GM21360 (cell line): ENCODE measurements around the gene OR1L8.
"Not testable (repeated sequence)": the region's sequence is repeated elsewhere in the genome, so short reads cannot be mapped to it uniquely, and the experiment has no call there.

Source experiments
- ATAC-seq: cut with Tn5 transposase; IDR thresholded peaks from one replicate; pipeline ENCODE4 v1.9.1; 2021; ENCODE audit warnings: mild to moderate bottlenecking, moderate library complexity; ENCODE audit not compliant: unreplicated experiment

The OR1L8 gene, protein sequence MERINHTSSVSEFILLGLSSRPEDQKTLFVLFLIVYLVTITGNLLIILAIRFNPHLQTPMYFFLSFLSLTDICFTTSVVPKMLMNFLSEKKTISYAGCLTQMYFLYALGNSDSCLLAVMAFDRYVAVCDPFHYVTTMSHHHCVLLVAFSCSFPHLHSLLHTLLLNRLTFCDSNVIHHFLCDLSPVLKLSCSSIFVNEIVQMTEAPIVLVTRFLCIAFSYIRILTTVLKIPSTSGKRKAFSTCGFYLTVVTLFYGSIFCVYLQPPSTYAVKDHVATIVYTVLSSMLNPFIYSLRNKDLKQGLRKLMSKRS

DNA sequence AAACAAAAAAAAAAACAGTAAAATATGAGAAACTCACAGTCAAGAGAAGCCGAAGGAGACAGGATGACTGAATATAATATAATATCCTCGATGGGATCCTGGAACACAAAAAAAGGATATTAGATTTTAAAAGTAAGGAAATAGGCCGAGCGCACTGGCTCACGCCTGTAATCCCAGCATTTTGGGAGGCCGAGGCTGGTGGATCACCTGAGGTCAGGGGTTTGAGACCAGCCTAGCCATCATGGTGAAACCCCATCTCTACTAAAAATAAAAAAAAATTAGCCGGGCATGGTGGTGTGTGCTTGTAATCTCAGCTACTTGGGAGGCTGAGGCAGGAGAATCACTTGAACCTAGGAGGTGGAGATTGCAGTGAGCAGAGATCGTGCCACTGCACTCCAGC is at the start of gene OR1L8:
OR1L8 (minus strand) TSS at position 101 of the 400 bp plus-strand sequence. CDS start 14,907 bp downstream, outside the sequence.
- not testable (repeated sequence) for ATAC-seq

DNA sequence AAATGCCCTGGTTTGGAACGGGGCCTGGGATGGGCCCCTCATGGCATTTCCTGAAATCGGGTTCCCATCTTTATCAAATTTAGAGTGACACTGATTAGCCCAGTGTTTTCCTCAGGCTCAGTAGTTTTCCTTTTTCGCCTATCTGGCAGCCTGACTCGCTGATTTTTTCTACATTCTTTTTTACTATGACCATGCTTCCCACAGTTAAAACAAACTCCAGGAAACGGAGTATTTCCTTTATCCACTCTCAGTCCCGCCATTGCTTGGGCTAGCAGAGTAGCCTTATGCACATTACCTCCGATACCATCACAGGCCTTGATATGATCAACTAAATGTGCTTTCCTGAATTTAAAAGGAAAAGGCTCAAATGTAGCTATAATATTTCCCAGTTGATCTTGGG is 36.8 kb upstream of the OR1L8 start:
- no peak for ATAC-seq

DNA sequence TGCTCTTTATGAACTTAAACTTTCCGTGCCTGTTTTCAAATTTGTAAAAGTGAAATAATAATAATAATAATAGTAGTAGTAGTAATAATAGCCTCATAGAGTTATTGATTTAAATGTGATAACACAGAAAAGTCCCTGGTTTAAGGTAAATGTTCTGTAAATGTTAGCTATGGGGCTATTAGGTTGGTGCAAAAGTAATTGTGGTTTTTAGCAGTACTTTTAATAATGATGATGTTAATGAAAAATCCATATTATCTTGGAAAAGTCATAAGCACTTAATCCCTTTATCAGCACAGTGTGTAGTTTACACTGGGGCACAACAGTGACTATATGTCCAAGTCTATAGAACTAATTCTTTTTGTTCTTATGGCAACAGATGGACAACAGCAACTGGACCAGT is 31.2 kb upstream of the OR1L8 start, which contains the start of gene OR1Q1:
OR1Q1 (plus strand) TSS at position 377 of the 400 bp plus-strand sequence; CDS start at position 377, 0 bp downstream.
- no peak for ATAC-seq

DNA sequence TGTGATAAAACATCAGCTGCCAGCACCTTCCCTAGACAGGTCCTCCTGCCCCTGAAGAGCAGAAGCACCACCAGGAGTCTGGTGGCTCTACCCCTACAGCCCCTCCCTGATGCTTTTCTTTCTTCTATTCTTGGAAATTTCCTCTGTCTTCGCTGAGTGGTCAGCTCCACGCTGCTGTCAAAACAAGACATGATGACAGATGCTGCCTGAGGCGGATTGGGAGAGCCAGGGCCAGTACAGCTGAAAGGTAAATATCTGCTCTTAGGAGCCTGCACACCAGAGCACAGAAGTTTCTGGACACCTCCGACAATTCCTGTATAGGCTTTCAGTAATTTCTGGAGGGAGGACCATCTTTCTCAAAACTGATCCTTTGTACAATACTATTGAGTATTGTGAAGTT is 26.6 kb upstream of the OR1L8 start:
- ATAC-seq = no peak

DNA sequence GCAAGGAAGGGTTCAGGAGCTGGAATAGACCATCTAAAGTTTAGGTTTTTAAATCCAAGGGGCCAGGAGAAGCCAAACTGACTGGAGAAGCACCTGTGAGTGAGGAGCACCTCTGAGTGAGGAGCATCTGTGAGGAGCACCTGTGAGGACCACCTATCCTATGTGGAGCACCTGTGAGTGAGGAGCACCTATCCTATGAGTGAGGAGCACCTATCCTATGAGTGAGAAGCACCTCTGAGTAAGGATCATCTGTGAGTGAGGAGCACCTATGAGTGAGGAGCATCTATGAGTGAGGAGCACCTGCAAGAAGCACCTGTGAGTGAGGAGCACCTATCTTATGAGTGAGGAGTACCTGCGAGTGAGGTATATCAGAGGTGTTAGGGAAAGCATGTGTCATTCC is 23.4 kb upstream of the OR1L8 start:
- ATAC-seq = no peak

DNA sequence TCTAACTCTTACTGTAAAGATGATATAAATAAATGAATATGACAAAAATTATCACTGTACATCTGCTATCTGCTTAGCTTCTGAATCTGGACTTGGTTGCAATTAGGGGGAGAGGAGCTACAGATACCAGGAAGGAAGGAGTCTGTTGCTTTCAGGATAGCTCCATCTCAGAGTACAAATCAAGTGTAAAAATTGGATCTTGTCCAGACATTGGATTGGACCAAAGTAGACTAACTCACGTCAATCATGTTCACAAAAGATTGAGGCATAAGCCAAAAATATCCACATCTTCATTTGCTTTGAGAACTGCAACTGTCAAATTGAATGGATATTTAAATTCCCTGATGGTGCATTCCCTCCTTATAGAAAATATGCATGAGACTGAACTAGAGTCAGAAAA is 22.5 kb upstream of the OR1L8 start:
- ATAC-seq = no peak

DNA sequence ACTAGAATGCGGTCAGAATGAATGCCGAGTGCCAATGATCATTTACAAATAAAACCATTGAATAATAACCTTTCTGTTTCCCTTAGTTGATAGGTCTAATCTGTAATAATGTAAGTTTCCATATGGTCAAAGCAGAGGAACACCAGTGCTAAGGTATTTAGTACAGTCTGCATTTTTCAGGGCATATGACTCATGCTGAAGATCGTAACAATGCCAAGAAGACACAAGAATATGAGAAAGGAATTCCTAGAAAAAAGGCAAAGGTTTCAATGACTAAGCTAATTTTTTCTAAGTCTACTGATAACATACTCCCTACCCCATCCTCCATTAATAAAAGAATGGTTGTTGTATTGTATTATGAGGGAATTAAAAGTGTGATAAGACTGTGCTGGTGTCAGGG is 2.8 kb downstream of the OR1L8 start:
- ATAC-seq = no peak

DNA sequence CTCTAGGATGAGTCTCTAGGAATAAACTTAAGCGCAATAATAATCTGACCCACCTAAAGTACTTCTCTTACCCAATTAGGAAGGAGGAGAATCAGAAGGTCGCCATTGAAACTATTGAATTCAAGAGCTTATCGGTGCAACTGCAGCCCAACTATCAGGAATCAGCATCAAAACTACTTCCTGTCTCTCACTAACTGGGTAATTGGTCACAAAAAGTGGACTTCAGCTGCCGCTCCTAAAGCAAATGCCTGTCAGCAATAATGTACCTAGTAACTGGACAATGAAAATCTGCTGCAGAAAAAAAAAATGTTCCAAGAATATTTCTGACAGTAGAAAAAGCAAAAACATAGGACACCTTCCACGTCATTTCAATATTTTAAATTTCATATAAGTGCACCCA is 3.3 kb downstream of the OR1L8 start:
- ATAC-seq = no peak

DNA sequence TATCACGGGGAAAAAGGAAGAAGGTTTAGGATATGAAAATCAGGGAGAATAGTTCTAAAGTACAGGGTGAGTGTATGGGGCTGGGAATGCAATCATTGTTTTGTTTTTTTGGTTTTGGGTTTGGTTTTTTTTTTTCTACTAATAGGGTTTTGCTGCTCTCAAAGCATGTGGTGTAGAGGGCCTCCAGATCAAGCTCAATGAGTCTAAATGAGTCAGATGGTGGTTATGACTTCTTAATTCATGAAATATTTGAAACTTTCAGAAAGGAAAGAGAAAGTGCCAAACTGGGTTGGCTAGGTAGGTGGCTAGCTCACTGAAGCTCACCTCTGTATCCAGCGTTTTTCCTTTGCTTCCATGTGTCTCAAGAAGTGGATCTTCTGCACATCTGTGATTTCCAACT is 10.7 kb downstream of the OR1L8 start:
- no peak for ATAC-seq

DNA sequence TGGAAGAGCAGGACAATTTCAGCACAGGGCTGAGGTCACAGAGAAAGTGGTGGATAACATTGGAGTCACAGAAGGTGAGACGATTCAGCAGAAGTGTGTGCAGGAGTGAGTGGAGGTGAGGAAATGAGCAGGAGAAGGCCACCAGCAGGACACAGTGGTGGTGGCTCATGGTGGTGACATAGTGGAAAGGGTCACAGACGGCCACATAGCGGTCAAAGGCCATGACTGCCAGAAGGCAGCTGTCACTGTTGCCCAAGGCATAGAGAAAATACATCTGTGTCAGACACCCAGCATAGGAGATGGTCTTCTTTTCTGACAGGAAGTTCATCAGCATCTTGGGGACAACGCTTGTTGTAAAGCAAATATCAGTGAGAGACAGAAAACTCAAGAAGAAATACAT is 15.3 kb downstream of the OR1L8 start:
- ATAC-seq = no peak

DNA sequence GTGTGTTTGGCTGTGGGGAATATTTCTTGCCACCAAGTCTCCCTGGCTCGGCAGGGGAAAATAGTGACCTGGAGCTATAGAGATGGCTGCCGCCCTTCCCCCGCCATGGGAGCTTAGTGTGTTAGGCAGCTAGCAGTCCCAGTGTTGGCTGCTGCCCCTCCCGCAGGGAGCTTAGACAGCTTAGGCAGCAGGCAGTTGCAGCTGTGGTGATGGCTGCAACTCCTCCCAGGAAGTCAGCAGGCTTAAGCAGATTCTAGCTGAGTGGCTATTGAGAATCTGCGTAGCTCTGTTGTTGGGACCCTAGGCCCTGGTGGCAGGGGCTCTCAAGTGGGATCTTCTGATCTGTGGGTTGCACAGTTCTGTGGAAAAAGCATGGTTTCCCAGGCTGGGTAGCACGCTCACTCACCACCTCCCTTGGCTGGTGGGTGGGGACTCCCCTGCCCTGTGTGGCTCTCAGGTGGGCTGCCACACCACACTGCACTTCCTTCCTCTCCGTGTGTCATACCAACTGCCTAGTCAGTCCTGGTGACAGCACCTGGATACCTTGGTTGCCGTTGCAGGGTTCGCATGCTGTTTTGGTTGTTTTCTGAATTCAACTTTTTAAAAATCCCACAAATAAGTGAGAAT is 20.9 kb downstream of the OR1L8 start:
- ATAC-seq = no peak

DNA sequence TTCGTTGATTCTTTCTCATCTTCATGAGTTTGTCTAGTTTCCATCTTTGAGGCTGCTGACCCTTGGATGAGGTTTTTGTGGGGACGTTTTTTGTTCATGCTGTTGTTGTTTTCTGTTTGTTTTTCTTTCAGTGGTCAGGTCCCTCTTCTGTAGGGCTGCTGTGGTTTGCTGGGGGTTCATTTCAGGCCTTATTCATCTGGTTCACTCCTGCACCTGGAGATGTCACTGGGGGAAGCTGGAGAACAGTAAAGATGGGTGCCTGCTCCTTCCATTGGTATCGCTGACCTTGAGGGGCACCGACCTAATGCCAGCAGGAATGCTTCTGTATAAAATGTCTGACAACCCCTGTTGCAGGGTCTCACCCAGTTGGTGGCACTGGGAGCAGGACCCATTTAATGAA is 21.7 kb downstream of the OR1L8 start:
- ATAC-seq = no peak

DNA sequence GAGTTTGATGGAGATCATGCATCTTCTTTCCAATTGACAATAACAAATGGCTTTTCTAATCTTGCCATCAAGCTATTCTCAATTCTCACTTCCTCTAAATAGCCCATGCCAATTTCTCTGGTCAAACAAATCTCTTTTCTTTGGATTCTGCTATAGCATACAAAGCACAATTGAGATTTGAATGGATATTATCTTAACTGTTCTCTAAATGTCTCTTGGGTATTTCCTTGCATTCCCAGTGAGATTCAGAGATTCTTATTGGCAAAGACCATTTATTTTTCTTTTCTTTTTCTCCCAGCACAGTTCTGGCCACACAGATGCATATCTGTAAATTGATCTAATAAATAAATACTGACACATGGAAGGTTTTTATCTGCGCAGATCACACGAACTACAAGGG is 30.4 kb downstream of the OR1L8 start, which contains the start of gene OR1N2:
OR1N2 (plus strand) TSS at position 301 of the 400 bp plus-strand sequence. CDS start 100 bp downstream, outside the sequence.
- ATAC-seq = no peak

DNA sequence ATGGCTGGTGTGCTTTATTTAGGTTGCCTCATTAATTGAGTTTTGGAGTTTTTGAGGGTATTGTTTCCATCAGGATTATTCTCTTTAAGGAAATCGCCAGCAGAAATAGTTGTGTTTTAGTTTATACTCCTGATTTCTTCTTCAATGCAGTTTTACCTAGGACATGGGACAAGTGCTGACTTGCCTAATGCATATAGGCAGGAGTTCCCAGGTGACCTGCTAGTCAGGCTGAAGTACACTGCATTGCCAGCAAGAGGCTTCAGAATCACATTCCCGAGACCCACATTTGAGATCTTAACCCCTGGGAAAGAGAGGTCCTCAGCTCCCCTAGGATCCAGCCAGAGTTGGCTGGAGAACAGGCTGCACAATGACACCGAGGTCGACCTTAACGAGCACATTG is 31.8 kb downstream of the OR1L8 start:
- ATAC-seq = no peak

DNA sequence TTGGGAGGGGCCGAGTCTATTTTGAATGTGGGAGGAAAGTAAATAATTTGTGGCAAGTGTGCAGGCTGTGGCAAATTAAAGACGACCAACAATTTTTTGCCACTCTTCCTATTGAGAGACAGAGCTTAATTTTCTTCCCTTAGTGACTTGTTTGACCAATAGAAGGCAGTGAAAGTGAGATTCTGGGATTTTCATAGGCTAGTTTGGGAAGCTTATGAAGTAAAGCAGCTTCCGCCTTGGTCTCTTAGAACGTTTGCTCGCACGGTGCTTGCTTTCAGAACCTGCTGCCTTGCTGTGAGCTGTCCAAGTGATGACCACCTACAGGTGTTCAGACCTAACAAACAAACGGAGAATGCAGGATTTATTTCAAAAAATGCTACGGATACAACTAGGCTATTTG is 37.0 kb downstream of the OR1L8 start:
- no peak for ATAC-seq

DNA sequence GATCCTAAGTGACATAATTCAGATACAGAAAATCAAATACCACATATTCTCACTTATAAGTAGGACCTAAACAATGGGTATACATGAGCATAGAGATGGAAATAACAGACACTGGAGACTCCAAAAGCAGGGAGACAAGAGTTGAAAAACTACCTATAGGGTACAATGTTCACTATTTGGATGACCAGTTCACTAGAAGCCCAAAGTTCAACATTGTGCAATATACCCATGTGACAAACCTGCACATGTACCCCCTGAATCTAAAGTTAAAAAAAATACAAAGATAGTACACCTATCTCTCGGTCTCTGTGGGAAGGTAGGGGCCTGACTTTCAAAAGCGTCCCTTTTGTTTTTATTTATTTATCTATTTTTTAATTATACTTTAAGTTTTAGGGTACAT is 44.4 kb downstream of the OR1L8 start:
- no peak for ATAC-seq

DNA sequence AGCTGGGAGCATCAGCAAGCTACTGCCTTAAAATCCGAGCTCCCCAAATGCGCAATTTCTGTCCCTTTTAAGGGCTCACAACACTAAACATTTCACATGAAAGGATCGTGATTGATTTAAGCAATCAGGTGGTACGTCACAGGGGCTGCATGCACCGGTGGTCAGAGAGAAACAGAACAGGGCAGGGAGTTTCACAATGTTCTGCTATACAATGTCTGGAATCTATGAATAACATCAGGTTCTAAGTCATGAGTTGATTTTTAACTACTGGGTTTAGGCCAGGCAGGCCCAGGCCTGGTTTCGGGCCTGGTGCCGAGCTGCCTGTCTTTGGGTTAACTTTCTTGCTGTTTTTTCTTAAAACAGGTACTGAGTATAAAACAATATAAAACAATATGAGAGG is 46.1 kb downstream of the OR1L8 start:
- not testable (repeated sequence) for ATAC-seq

DNA sequence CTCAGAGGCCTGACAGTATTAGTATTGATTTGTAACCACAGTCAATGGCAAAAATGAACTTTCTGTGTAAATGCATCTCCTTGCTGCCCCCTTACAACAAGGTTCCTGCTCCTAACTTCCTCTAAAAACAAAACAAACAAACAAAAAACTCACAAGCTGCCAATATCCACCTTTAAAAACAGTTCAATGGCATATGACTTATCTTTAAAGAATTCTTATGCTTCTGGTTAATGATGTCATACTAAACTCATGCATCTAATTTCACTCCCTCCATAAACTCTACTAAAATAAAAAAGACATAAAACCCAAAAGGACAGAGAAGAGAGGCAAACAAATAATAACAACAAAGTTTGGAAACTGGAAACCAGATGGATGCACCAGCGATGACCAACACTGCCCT is 47.0 kb downstream of the OR1L8 start:
- no peak for ATAC-seq

DNA sequence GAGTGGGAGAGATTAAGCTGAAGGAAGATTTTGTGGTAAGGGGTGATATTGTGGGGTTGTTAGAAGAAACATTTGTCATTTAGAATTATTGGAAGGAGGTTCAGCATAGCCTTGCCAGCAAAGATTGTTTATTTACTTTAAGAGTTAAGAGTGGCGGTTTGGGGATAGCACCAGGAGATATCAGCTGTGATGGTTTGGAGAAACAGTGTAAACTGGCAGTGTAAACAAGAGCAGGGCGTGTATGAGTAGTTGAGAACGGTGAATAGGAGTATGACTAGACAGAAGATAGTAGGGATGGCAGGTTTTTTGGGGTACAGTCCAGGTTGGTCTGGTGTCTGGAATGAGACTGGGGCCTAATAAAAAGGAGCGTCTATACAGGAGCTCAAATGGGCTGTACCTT is 52.0 kb downstream of the OR1L8 start:
- ATAC-seq = not testable (repeated sequence)

DNA sequence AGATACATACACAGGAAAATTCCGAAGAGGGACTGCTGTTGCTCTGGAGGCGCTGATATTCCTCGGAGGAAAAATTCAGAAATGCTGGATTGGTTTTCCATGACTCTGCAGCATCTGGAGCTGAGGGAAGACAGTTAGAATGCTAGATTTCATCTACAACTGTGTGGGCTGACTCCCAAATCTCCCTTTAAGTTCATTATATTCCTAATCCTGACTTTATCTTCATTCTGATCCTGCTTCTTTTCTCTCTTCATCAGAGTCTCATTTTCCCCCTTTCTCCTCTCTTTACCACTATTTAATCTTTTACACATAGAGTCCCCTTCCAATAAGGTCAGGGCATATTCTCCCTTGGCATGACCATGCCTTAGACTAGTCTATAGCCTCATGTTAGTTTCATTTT is 56.0 kb downstream of the OR1L8 start, which contains the start of gene OR1N1:
OR1N1 (minus strand) TSS at position 101 of the 400 bp plus-strand sequence; CDS start at position 101, 0 bp downstream.
- no peak for ATAC-seq

DNA sequence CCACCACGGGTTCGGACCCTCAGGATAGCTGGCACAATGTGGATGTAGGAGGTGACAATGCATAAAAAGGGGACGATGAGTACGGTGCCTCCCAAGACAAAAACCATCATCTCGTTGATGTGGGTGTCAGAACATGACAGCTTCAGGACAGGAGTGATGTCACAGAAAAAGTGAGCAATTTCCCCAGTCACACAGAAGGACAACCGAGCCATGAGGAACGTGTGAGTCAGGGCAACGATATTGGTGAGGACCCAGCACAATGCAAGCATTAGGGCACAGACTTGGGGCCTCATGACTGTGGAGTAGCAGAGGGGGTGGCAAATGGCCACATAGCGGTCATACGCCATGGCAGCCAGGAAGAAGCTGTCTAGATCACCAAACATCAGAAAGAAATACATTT is 56.6 kb downstream of the OR1L8 start:
- no peak for ATAC-seq

DNA sequence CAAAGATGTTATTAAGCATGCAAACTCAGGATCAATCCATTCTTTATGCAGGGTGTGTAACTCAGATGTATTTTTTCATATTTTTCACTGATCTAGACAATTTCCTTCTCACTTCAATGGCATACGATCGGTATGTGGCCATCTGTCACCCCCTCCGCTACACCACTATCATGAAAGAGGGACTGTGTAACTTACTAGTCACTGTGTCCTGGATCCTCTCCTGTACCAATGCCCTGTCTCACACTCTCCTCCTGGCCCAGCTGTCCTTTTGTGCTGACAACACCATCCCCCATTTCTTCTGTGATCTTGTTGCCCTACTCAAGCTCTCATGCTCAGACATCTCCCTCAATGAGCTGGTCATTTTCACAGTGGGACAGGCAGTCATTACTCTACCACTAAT is 63.8 kb downstream of the OR1L8 start:
- ATAC-seq = no peak
